Nephron (organoid): ENCODE data around the gene RSBN1L.
"Not testable (repeated sequence)": the region's sequence is repeated elsewhere in the genome, so short reads cannot be mapped to it uniquely, and the experiment has no call there.

ENCODE experiments used
- H3K27ac Mint-ChIP-seq, 3 experiments: 2 replicates each; pipeline ENCODE4 v1.8.0; 2020; ENCODE audit warnings: mixed read lengths in 3 of 3, mild to moderate bottlenecking in 2 of 3, moderate library complexity in 1 of 3
- H3K27me3 Mint-ChIP-seq: 2 replicates; pipeline ENCODE4 v1.8.0; 2021; ENCODE audit warnings: low read depth, mild to moderate bottlenecking, moderate library complexity, mixed read lengths
- H3K36me3 Mint-ChIP-seq: 2 replicates; pipeline ENCODE4 v1.8.0; 2020; ENCODE audit warnings: low read depth, mixed read lengths
- H3K4me1 Mint-ChIP-seq: 2 replicates; pipeline ENCODE4 v1.8.0; 2020; ENCODE audit warnings: mixed read lengths
- H3K4me3 Mint-ChIP-seq, 3 experiments: 2 replicates each; pipeline ENCODE4 v1.8.0; 2020; ENCODE audit warnings: mild to moderate bottlenecking in 3 of 3, mixed read lengths in 3 of 3, moderate library complexity in 2 of 3
- H3K9me3 Mint-ChIP-seq: 2 replicates; pipeline ENCODE4 v1.8.0; 2020; ENCODE audit warnings: mixed read lengths
- TF ChIP-seq, protein P1 (sequence below), 3 experiments: fragments of 200-600 bp; sonication (generic); IDR thresholded peaks; one replicate each; pipeline ENCODE4 v1.5.0; 2021; ENCODE audit warnings: antibody characterized with exemption in 3 of 3; ENCODE audit not compliant: unreplicated experiment in 3 of 3

The RSBN1L gene

DNA sequence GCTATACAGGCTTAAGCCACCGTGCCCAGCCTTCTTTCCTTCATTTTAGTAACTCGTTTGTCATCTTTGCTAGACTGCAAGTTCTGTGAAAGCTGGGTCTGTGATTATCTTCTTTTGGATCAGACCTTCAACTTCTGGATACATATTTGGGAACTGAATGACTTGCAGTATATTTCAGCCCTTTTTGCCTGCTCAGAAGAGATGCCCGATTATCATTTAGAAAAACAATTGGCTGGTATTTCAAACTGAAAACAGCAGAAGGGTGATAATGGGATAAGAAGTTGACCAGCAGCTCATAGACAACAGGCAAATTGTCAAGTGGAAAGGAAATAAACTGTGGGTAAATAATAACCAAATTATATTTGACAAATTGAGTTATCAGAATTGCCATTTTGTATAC lies 14.6 kb downstream of the RSBN1L start:
- H3K4me1 Mint-ChIP-seq, result no peaks in the 10 kb centered on the region
- H3K36me3 Mint-ChIP-seq, result peaks cover 62% of the 10 kb centered on the region
- H3K4me3 Mint-ChIP-seq, result no peak overlapping the region
- TF ChIP-seq, protein P1, sequence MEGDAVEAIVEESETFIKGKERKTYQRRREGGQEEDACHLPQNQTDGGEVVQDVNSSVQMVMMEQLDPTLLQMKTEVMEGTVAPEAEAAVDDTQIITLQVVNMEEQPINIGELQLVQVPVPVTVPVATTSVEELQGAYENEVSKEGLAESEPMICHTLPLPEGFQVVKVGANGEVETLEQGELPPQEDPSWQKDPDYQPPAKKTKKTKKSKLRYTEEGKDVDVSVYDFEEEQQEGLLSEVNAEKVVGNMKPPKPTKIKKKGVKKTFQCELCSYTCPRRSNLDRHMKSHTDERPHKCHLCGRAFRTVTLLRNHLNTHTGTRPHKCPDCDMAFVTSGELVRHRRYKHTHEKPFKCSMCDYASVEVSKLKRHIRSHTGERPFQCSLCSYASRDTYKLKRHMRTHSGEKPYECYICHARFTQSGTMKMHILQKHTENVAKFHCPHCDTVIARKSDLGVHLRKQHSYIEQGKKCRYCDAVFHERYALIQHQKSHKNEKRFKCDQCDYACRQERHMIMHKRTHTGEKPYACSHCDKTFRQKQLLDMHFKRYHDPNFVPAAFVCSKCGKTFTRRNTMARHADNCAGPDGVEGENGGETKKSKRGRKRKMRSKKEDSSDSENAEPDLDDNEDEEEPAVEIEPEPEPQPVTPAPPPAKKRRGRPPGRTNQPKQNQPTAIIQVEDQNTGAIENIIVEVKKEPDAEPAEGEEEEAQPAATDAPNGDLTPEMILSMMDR (IDR thresholded peaks at IDR 0.05; ENCODE audit: unreplicated experiment in 3 of 3), result no peak
- no peak overlapping the region for H3K27ac Mint-ChIP-seq
- H3K27me3 Mint-ChIP-seq, result no peaks in the 10 kb centered on the region
- H3K9me3 Mint-ChIP-seq, result no peaks in the 10 kb centered on the region

DNA sequence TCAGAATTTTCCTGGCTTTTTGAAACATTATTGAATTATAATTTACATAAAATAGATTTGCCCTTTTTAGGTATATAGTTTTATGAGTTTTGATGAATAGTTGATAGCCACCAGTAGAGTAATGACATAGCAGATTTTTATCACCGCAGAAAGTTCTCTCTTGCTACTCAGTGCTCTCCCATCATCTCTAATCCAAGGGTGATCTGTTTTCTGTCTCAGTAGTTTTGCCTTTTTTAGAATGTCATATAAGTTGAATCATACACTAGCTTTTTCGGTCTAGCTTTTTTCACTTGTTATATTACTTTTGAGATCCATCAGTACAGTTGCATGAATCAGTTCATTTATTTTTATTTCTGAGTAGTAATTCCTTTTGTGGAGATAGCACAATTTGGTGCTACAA lies 17.9 kb downstream of the RSBN1L start:
- Mint-ChIP-seq H3K27ac (no peak overlapping the region), H3K27me3 (no peaks in the 10 kb centered on the region), H3K36me3 (peaks cover 46% of the 10 kb centered on the region), H3K9me3 (no peaks in the 10 kb centered on the region), H3K4me1 (no peaks in the 10 kb centered on the region), H3K4me3 (no peak overlapping the region)
- TF ChIP-seq, protein P1 (IDR thresholded peaks at IDR 0.05; ENCODE audit: unreplicated experiment in 3 of 3), result no peak

DNA sequence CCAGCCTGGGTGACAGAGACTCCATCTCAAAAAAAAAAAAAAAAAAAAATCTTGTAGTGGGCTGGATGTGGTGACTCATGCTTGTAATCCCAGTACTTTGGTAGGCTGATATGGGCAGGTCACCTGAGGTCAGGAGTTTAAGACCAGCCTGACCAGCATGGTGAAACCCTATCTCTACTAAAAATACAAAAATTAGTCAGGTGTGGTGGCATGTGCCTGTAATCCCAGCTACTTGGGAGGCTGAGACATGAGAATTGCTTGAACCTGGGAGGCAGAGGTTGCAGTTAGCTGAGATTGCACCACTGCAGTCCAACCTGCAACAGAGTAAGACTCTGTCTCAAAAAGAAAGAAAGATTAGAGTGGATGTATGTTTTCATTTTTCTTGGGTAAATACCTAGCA lies 18.7 kb downstream of the RSBN1L start:
- H3K27me3 Mint-ChIP-seq, H3K4me3 Mint-ChIP-seq, H3K4me1 Mint-ChIP-seq, H3K9me3 Mint-ChIP-seq, H3K27ac Mint-ChIP-seq: not testable (repeated sequence)
- H3K36me3 Mint-ChIP-seq, result peaks cover 40% of the 10 kb centered on the region

DNA sequence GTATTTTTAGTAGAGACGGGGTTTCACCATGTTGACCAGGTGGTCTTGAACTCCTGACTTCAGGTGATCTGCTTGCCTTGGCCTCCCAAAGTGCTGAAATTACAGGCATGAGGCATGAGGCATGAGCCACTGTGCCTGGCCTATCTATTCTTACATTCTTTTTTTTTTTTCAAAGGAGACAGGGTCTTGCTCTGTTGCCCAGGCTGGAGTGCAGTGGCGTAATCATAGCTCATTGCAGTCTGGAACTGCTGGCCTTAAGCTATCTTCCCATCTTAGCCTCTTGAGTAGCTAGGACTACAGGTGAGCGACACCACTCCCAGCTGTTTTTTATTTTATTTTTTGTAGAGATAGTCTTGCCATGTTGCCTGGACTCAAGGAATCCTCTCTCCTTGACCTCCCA lies 20.5 kb downstream of the RSBN1L start:
- Mint-ChIP-seq H3K36me3 (peaks cover 28% of the 10 kb centered on the region), H3K9me3 (no peaks in the 10 kb centered on the region), H3K27ac (no peak overlapping the region), H3K4me3 (no peak overlapping the region), H3K4me1 (no peaks in the 10 kb centered on the region), H3K27me3 (no peaks in the 10 kb centered on the region)
- TF ChIP-seq, protein P1 (IDR thresholded peaks at IDR 0.05; ENCODE audit: unreplicated experiment in 3 of 3), result no peak

DNA sequence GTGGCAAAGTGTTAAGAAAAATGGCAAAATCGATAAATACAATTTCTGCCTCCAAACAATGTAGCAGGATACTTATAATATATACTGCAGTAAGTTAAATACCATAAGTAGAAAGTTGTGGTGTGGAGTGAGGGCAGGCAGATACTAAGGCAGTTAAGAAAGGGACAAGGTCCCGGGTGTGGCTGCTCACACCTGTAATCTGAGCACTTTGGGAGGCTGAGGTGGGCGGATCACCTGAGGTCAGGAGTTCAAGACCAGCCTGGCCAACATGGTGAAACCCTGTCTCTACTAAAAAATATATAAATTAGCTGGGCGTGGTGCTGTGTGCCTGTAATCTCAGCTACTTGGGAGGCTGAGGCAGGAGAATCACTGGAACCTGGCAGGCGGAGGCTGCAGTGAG lies 21.3 kb downstream of the RSBN1L start:
- not testable (repeated sequence) for H3K4me1 Mint-ChIP-seq, H3K27ac Mint-ChIP-seq, H3K4me3 Mint-ChIP-seq

DNA sequence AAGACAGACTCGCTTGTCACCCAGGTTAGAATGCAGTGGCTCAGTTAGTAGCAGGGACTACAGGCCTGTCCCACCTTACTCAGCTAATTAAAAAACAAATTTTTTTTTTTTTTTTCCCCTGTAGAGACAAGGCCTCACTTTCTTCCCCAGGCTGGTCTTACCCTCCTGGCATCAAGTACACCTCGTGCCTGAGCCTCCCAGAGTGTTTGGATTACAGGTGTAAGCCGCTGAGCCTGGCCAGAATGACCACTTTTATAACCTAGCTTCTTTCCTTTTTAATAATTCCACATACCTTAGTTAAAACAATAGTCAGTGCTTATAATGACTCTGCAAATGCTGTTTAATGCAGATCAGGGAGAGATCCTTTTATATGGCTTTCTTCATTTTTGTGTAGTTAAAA lies 31.3 kb downstream of the RSBN1L start:
- TF ChIP-seq, protein P1 (IDR thresholded peaks at IDR 0.05; ENCODE audit: unreplicated experiment in 3 of 3), result no peak
- H3K4me1 Mint-ChIP-seq, result peaks cover 26% of the 10 kb centered on the region
- no peaks in the 10 kb centered on the region for H3K27me3 Mint-ChIP-seq
- no peak overlapping the region for H3K4me3 Mint-ChIP-seq
- H3K9me3 Mint-ChIP-seq, result no peaks in the 10 kb centered on the region
- H3K27ac Mint-ChIP-seq, result peak overlapping the region; percentile 30 to 56 (median 45)
- H3K36me3 Mint-ChIP-seq, result no peaks in the 10 kb centered on the region

More for the DNA sequence above, 21.3 kb downstream of the RSBN1L start:
- H3K9me3 Mint-ChIP-seq, H3K27me3 Mint-ChIP-seq: not testable (repeated sequence)
- peaks cover 23% of the 10 kb centered on the region for H3K36me3 Mint-ChIP-seq

DNA sequence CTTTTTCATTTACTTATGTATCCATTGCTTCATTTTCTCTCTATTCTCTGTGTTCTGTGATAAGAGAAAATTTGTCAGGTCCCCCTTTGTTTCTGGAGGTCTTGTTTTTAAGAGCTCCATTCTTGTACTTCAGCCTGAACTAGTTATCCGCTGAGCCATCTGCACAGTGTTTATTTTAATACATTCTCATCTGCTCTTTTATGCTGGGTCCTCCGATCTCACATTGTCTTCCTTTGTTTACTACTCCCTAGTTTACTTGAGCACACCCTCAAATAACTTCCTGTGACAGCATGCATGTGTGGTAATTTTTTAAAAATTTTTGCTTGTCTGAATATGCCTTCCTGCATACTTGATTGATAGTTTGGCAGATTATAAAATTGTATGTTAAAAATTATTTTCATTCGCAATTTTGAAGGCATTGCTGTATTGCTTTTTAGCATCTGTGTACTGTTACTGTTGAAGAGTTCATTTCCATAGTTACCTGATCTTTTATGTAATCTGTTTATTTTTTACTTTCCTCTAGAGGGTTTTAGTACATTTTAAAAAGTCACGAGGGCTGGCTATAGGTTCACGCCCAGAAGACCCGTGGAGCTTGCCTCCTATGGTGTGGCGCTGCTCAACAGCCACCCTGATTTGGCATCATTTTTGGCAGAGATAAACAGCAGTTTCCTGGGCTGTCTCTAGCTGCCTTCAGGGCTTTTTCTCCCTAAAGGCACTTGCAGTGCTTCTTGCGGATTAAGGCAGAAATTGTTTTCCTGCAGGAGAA lies 31.9 kb downstream of the RSBN1L start:
- no peaks in the 10 kb centered on the region for H3K27me3 Mint-ChIP-seq
- H3K36me3 Mint-ChIP-seq, result no peaks in the 10 kb centered on the region
- H3K9me3 Mint-ChIP-seq, result no peaks in the 10 kb centered on the region
- TF ChIP-seq, protein P1 (IDR thresholded peaks at IDR 0.05; ENCODE audit: unreplicated experiment in 3 of 3), result no peak
- peak overlapping the region; percentile 30 to 56 (median 45) for H3K27ac Mint-ChIP-seq
- H3K4me3 Mint-ChIP-seq, result no peak overlapping the region
- peaks cover 26% of the 10 kb centered on the region for H3K4me1 Mint-ChIP-seq
